ENCODE results near the gene HOXD8.
A peak's percentile ranks its signal among the peaks of the same experiment; 100 is the strongest.

DNA sequence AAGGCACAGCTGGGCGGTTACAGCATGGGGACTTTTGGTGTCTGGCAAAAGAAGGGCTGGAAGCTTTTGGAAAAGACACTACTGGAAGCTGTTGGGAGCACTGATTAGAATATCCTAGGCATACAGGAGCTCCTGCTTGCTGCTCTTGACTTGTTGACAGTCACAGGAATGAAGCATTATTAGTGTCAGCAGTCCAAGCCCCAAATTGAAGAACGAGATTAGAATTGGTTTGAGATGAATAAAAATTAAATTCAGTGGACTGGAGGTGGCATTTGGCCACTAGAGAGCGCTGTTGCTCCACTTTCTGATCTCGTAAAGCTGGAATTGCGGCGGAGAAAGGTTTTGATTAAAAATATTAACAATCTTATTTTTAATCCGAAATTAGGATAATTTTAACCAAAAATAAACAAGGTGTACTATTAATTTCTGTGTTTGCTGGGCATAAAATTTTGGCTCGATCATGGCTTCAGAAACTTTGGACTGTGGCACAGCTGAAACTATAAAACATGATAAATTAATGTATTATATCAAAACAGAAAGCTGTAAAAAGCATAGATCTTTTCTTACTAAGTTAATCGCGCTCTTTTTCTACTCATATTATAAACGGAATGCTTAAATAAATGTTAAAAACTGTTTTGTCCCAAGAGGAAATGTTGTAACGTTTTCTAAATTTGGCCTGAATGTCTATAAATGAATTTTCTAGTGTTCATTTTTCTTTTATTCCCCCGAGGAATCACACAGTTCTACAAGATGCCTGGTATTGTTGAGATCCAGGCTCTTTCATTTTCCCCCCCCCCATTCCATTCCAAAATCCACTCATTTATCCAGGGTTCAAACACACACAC lies 2.4 kb upstream of the HOXD8 start:
- TF ChIP-seq, protein P1, sequence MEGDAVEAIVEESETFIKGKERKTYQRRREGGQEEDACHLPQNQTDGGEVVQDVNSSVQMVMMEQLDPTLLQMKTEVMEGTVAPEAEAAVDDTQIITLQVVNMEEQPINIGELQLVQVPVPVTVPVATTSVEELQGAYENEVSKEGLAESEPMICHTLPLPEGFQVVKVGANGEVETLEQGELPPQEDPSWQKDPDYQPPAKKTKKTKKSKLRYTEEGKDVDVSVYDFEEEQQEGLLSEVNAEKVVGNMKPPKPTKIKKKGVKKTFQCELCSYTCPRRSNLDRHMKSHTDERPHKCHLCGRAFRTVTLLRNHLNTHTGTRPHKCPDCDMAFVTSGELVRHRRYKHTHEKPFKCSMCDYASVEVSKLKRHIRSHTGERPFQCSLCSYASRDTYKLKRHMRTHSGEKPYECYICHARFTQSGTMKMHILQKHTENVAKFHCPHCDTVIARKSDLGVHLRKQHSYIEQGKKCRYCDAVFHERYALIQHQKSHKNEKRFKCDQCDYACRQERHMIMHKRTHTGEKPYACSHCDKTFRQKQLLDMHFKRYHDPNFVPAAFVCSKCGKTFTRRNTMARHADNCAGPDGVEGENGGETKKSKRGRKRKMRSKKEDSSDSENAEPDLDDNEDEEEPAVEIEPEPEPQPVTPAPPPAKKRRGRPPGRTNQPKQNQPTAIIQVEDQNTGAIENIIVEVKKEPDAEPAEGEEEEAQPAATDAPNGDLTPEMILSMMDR (IDR thresholded peaks at IDR 0.05), result peak; percentile 95 to 97 (median 96)
- TF ChIP-seq POLR2A (IDR thresholded peaks at IDR 0.05), result no peak

All from testis (tissue), 2 donors.